ENCODE data around the gene MGAT5.

DNA sequence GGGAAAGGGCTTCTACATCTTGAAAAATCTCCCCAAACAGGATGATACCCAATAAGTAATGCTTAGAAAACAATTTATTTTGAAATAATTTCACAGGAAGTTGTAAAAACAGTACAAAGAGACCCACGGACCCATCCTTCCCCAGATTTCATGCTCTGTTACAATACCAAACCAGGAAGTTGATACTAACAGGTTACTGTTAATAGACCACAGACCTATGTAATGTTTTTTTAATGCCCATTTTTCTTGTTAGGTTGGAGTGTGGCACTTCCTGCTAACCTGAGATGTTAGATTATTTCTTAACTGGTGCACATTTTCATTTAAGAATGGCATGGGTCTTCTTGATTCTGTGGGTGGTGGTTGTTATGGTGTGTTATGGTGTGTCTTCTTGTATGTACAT, 21.4 kb upstream of the MGAT5 start:
- TF ChIP-seq, protein P1, sequence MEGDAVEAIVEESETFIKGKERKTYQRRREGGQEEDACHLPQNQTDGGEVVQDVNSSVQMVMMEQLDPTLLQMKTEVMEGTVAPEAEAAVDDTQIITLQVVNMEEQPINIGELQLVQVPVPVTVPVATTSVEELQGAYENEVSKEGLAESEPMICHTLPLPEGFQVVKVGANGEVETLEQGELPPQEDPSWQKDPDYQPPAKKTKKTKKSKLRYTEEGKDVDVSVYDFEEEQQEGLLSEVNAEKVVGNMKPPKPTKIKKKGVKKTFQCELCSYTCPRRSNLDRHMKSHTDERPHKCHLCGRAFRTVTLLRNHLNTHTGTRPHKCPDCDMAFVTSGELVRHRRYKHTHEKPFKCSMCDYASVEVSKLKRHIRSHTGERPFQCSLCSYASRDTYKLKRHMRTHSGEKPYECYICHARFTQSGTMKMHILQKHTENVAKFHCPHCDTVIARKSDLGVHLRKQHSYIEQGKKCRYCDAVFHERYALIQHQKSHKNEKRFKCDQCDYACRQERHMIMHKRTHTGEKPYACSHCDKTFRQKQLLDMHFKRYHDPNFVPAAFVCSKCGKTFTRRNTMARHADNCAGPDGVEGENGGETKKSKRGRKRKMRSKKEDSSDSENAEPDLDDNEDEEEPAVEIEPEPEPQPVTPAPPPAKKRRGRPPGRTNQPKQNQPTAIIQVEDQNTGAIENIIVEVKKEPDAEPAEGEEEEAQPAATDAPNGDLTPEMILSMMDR (IDR thresholded peaks at IDR 0.05) = no peak
- no peak for TF ChIP-seq POLR2A (IDR thresholded peaks at IDR 0.05; ENCODE audit: low read depth)
- TF ChIP-seq POLR2AphosphoS5 (IDR thresholded peaks at IDR 0.05) = no peak
- TF ChIP-seq EP300 (IDR thresholded peaks at IDR 0.05) = no peak
